AG20443 (cell line): ENCODE data around the gene ABCA4.

ENCODE experiments used
- DNase-seq: peaks from one replicate; pipeline ENCODE4 v3.0.0; 2012; ENCODE audit warnings: low spot score, mixed read lengths

Gene ABCA4

DNA sequence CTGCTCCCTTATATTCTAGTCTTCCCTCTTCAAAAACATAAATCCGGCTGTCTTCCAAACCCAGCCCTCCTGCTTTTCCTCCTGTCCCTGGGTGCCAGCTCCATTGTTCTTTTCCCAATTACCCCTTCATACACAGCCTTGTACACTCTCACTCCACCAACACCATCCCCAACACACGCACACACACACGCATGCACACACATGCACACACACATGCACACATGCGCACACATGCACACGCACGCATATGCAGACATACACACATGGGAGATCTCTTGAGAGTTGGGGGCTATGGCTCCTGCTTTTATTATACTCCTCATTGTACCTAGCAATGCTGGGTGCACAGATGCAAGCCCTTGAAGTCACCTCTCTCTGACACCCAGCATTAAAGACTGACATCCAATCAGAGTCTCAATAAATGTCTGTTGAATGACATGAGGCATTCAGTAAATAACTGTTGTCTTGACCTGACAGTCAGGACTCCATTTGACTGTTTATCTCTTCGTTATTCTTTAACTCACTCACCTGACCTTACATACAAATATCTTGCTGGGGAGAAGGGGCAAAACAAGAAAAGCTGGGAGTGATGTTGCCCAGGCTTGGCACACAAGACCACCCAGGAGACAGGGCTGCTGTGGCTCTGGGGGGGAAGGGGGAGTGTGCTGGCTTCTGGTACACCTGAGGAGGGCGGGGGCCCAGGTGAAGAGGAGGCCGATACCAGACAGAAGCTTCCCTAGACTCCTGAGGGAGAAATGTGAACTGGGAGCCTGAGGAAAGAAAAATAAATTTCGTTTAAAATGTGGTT, 16.0 kb downstream of the ABCA4 start:
- no peak for DNase-seq

DNA sequence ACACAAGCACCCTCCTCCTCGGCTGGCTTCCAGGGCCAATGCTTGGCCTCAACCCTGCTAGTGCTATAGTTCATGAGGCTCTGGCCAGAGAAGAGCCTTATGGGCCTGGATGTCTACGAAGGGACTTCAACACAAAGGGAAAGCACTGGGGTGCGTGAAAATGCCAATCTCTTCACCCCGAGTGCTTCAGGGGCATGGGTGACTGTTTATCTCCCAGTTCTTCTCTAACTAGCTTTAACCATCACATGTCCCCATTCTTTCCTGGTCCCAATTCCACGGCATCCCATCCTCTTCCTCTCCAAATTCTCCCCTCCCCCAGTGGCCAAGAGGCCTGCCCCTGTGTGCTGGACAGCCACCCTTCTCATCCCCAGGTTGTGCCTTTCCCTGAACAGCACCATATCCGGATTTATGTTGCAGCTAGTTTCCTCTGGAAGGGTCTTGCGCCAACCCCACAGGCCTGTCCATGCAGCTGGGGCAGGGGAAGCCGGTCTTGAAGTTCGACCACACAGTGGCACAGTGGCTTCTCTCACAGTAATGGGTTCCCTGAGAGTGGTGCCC, 16.7 kb downstream of the ABCA4 start:
- DNase-seq, result no peak

- DNase-seq, result no peak
These were observed 17.3 kb downstream of the ABCA4 start for GRCh38 chr1:94103608-94104007.

DNA sequence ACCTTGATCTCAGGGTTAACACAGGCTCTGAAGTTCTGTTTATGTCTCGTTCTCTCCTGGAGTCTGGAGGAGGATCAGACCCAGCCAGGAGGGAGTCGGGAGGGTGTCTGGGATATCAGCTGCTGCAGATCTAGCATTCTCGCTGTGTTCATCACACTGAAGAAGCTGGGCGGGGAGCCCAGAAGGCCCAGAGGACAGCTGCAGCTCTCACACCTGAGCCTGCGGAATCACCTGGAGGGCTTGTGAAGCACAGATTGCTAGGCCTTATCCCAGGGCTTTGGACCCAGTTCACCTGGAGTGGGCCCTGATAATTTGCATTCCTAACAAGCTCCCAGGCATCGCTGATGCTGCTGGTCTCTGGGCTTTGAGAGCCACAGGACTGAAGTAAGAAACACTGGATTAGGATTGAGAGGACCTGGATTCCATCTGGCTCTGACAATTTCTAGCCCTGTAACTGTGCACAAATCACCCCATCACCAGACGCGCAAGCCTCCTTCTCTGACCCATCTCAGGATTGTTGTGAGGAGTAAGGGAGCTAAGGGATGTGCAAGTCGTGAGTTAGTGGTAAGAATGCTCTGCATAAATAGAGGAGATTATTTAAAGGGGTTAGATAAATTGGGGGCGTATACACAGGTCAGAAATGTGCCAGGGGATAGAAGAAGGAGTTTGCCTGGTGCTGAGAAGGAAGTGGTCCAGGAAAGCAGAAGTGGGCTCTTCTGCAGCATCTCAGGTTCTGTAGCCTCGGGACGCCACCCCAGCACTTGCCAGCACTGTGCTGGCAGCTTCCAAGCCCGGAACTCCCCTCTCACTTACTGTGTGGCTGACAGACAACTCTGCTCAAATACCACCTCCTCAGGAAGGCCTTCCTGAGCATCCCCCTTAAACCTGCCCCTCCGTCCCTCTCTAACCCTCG, 19.1 kb downstream of the ABCA4 start:
- DNase-seq, result no peak

DNA sequence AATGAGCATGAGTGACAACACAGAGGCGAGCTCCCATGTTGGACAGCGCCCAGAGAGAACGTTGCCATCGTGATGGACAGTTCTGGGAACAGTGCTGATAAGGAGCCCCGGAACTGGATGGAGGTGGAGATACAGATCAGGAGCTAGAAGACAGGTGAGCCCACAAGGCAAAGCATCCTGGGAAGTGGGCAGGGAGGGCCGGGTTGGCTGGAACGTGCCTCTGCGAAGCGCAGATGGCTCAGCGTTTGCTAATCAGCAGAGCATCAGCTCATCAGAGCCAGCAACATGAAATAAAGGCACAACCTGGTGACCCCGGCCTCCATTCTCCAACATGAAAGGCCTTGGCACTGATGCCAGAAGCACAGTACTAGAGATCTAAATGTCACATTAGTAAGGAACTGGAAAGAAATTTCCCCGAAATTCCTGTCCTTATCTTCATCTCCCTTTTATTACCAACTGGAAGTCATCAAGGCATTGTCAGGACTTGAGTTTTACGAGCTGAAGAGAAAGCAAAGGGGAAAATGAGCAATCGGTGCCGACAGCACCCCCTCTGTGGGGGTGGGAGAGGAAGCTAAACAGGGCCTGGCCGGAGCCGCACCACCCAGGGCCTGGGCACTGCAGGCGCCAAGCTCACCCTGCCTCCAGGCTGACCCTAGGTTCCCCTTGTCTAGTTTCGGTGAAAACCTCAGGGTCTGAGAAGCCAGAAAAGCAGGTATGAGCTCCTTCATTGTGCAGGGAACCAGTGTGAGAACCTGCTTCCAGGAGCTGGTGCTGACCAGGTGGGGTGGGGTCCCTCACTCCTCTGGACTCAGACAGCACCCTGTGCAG, 19.9 kb downstream of the ABCA4 start:
- no peak for DNase-seq

GRCh38 chr1:94100129-94100784, 20.7 kb downstream of the ABCA4 start:
- no peak for DNase-seq

DNA sequence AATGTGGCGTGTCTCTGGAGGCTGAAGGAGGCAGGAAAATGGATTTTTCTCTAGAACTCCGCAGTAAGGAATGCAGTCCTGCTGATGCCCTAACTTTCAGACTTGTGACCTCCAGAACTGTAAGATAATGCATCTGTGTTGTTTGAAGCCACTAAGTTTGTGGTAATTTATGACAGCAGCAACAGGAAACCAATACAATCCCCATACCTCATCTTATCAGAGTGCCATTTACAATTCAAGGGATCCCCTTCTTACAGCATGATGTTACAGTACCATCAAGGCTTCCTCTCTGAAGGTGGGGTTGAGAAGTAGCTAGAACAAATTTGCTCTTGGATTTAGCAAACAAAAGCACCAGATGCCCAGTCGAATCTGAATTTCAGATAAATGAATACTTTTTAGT, 21.6 kb downstream of the ABCA4 start:
- no peak for DNase-seq

DNA sequence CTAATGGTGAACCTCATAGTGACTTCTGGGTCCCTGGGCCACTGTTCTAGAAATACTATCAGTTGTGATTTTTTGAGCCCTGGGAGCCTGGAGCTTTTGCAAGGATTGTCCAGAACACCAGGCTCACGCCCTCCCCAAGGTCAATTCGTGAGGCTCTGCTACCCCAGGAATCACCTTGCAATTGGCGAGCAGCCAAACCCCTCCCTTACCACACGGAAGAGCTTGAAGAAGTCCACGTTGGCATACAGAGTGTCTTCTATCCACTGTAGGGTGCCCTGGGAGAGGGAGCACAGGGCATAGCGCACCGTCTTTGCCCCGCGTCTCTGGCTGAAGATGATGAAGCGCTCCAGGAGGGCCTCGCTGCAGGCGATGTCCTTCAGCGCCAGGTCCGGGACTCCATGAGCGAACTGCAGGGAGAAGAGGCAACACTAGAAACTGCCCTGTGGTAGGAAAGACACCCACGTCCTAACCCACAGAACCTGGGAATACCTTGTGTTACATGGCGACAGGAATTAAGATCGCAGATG, 22.3 kb downstream of the ABCA4 start:
- no peak for DNase-seq

- DNase-seq, result peak; percentile 21
These were observed 24.0 kb downstream of the ABCA4 start for GRCh38 chr1:94096797-94097549.

DNA sequence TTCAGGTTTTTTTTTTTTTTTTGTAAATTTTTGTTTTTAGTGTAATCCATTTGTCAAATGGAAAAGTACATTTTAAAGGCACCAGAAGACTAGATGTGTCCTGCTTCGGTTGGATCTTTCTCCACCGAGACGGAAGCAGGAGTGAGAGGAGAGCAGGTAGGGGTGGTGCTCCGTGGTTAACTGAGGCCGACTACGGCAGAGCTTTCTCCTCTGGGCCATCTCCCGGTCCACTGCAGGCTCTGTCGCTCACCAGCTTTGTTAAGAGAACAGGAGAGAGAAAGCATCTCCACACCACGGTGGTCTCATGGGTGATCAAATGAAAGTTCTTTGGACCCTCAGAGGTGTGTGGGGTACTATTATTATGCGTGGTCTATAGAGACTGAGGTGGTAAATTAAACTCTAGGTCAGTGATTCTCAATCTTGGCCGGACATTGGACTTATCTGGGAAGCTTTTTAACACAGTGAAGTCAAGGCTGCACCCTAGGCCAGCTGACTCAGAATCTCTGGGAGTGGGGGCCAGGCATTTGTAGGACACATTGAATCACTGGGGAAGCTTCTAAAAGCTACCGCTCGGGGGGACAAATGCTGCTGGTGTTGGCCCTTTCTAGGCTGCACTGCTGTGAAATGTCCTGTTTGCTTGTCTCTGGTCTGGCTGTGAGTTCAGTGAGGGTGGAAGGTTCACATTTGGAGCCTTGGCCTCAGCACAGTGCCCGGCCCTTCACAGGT, 25.0 kb downstream of the ABCA4 start:
- peak; percentile 52 for DNase-seq

DNA sequence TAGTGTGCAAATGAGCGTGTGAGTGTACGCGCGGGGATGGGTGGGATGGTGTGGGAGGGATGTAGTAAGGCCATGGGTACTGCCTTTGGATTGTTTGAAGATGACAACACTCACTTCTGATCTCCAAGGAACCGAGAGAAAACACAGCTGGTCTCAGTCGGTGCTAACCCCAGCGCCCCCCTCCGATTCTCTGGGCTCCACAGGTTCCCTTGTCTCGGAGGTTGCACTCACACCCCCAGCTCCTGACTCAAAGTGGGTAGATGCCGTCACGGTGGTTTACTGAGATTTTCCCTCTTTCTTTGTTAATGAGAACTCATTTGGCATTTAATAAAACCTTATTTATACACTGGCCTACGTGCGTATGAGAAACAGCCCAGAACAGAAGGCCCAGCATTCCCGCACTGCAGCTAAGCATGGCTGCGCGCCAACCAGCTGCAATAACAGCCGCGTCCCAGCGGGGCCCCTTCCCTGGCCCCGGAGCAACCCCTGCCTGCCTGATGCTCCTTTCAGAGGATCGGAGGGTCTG, 25.8 kb downstream of the ABCA4 start:
- peak; percentile 88 for DNase-seq

GRCh38 chr1:94094469-94095111, 26.4 kb downstream of the ABCA4 start:
- DNase-seq, result peak; percentile 43

DNA sequence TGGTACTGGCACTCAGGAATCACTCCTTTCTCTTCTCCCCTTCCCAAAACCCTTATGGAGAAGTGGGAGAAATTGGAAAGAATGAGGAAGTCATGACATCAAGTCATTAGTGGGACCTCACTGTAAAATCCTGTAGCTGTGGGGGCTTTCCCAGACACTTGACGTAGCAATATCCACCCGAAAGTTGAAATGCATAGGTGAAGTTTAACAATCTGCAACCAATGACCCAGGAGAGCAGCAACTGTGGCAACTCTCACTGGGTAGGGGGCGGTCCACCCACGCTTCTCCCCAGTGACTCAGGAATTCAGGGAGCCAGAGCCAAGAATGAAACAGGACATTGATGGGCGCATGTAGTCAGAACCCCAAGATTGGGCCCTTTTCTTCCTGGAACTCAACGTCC, 27.0 kb downstream of the ABCA4 start:
- no peak for DNase-seq

- DNase-seq, result no peak
These were observed 27.6 kb downstream of the ABCA4 start for GRCh38 chr1:94093396-94093795.

- DNase-seq, result no peak
These were observed 28.7 kb downstream of the ABCA4 start for GRCh38 chr1:94092210-94092613.

DNA sequence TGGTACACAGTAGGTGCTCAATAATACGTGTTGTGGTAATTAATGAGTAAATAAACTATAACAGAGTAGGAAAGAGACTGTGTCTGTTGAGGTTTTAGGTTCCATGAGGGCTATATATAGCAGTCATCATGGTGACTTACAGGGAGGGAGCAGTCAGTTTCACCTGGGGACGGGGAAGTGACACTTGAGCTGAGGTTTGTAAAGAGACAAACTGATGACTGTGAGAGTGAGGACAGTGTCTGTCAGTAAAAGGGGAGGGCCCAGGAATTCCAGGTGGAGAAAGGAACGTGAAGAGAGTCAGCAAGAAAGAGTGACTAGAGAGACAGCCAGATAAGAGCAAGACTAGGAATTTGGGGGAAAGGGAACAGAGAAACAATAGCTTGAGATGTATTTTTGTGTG, 30.2 kb downstream of the ABCA4 start:
- no peak for DNase-seq

DNA sequence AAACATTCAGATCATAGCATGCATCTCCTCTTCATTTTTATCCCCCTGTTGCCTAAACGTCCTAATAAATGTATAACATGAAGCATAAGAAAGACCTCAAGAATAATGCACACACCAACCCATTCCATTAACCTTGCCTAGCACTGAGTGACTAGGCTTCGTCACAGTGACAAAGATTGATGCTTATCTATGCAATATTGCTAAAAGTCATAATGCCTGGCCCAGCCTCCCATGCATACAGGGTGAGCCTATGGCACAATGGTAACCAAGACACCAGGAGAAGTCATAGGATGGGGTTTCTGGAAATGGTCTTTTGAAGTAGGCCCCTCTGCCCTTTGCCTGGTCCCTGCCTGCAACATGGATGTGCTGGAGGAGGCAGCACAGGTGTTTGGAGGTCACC, 33.8 kb downstream of the ABCA4 start:
- DNase-seq, result no peak

- no peak for DNase-seq
These were observed 36.4 kb downstream of the ABCA4 start for GRCh38 chr1:94084547-94084946.

DNA sequence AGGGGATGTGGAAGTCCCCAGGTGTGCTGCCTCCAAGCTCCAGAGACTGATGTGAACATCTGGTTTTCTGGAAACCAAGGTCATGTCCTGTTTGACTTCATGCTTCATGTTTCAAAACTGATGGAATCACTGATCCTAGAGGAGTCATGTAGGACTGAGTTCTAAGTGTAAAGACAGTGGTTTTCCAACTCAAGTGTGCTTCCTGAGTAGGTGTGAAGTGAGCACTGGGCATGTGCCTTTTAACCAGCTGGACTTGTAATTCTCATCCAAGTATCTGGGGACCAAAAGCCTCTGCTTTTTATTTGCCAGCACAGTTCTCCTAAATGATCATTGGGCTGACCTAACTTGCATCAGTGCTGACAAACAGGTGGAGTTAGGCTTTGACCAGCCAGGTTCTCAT, 36.9 kb downstream of the ABCA4 start:
- DNase-seq, result no peak
